Endodermal cell (in vitro differentiated cells): Measurements from ENCODE around the gene KAZN. TPM values are rescaled to one million over a fixed set of nuclear protein-coding genes. Genes with fewer than 3 reads are reported as not detected.

Source experiments
- DNase-seq: peaks from one replicate; pipeline ENCODE4 v3.0.0-alpha.2; 2017
- H3K27ac ChIP-seq: 2 replicates; pipeline ENCODE4 v1.5.1; 2013; ENCODE audit warnings: mild to moderate bottlenecking, low read depth, low read length, moderate library complexity
- H3K27me3 ChIP-seq: 2 replicates; pipeline ENCODE4 v1.6.1; 2013; ENCODE audit warnings: mild to moderate bottlenecking, low read length, moderate library complexity; ENCODE audit not compliant: insufficient read depth, control insufficient read depth, poor library complexity, severe bottlenecking
- H3K36me3 ChIP-seq: 2 replicates; pipeline ENCODE4 v1.7.0; 2013; ENCODE audit warnings: mild to moderate bottlenecking, low read length, moderate library complexity; ENCODE audit not compliant: control insufficient read depth, insufficient read depth
- H3K4me1 ChIP-seq: one replicate; pipeline ENCODE4 v1.7.0; 2013; ENCODE audit warnings: low read length; ENCODE audit not compliant: control insufficient read depth, insufficient read depth
- H3K4me3 ChIP-seq: 2 replicates; pipeline ENCODE4 v1.5.1; 2013; ENCODE audit warnings: mild to moderate bottlenecking, low read length, moderate library complexity
- H3K9ac ChIP-seq: 2 replicates; pipeline ENCODE4 v1.6.1; 2013; ENCODE audit warnings: mild to moderate bottlenecking, low read length, moderate library complexity; ENCODE audit not compliant: poor library complexity, severe bottlenecking; ENCODE audit errors: extremely low read depth
- H3K9me3 ChIP-seq: 2 replicates; pipeline ENCODE4 v1.6.1; 2013; ENCODE audit warnings: mild to moderate bottlenecking, low read length, moderate library complexity; ENCODE audit not compliant: control insufficient read depth
- H3K27ac Mint-ChIP-seq: 2 replicates; pipeline ENCODE4 v1.8.0; 2020; ENCODE audit warnings: mixed read lengths
- H3K27me3 Mint-ChIP-seq: 2 replicates; pipeline ENCODE4 v1.8.0; 2021; ENCODE audit warnings: mild to moderate bottlenecking, mixed read lengths; ENCODE audit not compliant: insufficient read depth
- H3K36me3 Mint-ChIP-seq: 2 replicates; pipeline ENCODE4 v1.8.0; 2020; ENCODE audit warnings: low read depth, mixed read lengths
- H3K4me1 Mint-ChIP-seq: 2 replicates; pipeline ENCODE4 v1.8.0; 2020; ENCODE audit warnings: mixed read lengths
- H3K4me3 Mint-ChIP-seq: 2 replicates; pipeline ENCODE4 v1.8.0; 2020; ENCODE audit warnings: mild to moderate bottlenecking, moderate library complexity, mixed read lengths
- H3K9me3 Mint-ChIP-seq: 2 replicates; pipeline ENCODE4 v1.8.0; 2020; ENCODE audit warnings: mild to moderate bottlenecking, mixed read lengths
- WGBS, 2 experiments: methylation state at CpG; one replicate each; pipeline versions ENCODE4 v1.1.5 to v1.1.7; 2013; ENCODE audit warnings: missing lambda C conversion rate in 2 of 2, mixed read lengths in 1 of 2; ENCODE audit not compliant: insufficient coverage in 1 of 2, insufficient read length in 1 of 2; 5-methylcytosine and 5-hydroxymethylcytosine counted together
- total RNA-seq, 2 donors: library from RNA; stranded (reverse); fragmentation: NEBNext Ultra II Directional in 1 of 2; extraction: Animal tissue kit (Norgen Biotek cat#: 25700) in 1 of 2; gene quantifications; 2 replicates in 1 of 2; 3 replicates in 1 of 2; pipeline ENCODE4 v1.2.1, GENCODE V29; 2021
- TF ChIP-seq, protein P1 (sequence below): fragments of 200-600 bp; sonication (generic); conservative IDR thresholded peaks from 2 replicates; pipeline ENCODE4 v1.5.0; 2021; ENCODE audit warnings: antibody characterized with exemption, mild to moderate bottlenecking

KAZN gene
- total RNA-seq, 2 donors from 2014 or later, result 12.4 to 13.9 TPM

DNA sequence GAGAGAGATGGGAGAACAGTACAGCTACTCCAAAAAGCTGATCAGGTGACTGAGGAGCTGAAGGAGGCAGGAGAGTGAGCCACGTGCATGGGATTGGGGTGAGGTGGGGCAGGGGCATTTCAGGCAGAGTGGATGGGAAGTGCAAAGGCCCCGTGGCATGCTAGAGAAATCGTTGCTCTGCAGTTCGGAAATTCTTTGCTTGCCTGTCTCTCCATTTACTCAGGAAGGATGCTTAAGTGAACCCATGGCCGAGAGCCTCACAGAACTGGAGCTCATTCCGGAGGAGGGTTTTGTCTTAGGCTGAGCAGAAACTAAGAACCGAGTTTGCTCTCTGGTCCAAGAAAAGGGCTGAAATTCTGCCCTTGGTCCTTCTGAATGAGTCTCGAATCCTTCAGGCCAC is 415.3 kb downstream of the KAZN start:
- Histone ChIP-seq H3K27me3 (no peaks in the 10 kb centered on the region), H3K36me3 (no peaks in the 10 kb centered on the region), H3K4me3 (no peak overlapping the region), H3K4me1 (no peaks in the 10 kb centered on the region), H3K9me3 (no peaks in the 10 kb centered on the region), H3K9ac (no peak overlapping the region), H3K27ac (no peak overlapping the region)
- Mint-ChIP-seq H3K36me3 (peaks cover 12% of the 10 kb centered on the region), H3K4me3 (no peak overlapping the region), H3K4me1 (peaks cover 7% of the 10 kb centered on the region), H3K27ac (no peak overlapping the region), H3K27me3 (no peaks in the 10 kb centered on the region), H3K9me3 (peaks cover 10% of the 10 kb centered on the region)
- TF ChIP-seq, protein P1, sequence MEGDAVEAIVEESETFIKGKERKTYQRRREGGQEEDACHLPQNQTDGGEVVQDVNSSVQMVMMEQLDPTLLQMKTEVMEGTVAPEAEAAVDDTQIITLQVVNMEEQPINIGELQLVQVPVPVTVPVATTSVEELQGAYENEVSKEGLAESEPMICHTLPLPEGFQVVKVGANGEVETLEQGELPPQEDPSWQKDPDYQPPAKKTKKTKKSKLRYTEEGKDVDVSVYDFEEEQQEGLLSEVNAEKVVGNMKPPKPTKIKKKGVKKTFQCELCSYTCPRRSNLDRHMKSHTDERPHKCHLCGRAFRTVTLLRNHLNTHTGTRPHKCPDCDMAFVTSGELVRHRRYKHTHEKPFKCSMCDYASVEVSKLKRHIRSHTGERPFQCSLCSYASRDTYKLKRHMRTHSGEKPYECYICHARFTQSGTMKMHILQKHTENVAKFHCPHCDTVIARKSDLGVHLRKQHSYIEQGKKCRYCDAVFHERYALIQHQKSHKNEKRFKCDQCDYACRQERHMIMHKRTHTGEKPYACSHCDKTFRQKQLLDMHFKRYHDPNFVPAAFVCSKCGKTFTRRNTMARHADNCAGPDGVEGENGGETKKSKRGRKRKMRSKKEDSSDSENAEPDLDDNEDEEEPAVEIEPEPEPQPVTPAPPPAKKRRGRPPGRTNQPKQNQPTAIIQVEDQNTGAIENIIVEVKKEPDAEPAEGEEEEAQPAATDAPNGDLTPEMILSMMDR, result no peak
- no peak for DNase-seq
- WGBS, 2 experiments, result 85 to 91% methylated on average over 7 to 8 of the region's 8 CpGs

DNA sequence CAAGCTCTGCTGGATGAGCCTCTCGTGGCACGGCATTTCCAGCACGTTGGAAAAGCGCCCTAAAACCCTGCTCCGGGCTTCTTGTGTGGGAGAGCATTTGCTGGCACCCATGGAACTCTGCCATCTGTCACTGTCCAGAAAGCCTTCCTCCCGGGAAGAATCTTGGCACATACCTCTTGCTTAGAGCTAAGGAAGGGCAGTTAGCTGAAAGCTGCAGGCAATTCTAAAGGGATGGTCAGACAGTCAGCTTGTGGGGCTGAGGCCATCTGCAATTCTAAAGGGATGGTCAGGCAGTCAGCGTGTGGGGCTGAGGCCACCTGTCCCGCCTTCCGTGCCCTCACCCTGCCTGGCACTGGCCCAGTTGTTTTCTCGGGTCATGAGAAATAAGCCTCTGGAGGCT is 416.0 kb downstream of the KAZN start:
- TF ChIP-seq, protein P1, result no peak
- no peak overlapping the region for H3K27ac ChIP-seq
- 92 to 95% methylated on average over 10 of the region's 10 CpGs for WGBS, 2 experiments
- H3K27me3 ChIP-seq, result no peaks in the 10 kb centered on the region
- H3K4me1 ChIP-seq, result no peaks in the 10 kb centered on the region
- no peak overlapping the region for H3K9ac ChIP-seq
- no peak for DNase-seq
- no peak overlapping the region for H3K4me3 ChIP-seq
- peaks cover 7% of the 10 kb centered on the region for H3K4me1 Mint-ChIP-seq
- no peaks in the 10 kb centered on the region for H3K9me3 ChIP-seq
- peaks cover 9% of the 10 kb centered on the region for H3K9me3 Mint-ChIP-seq
- H3K36me3 ChIP-seq, result no peaks in the 10 kb centered on the region
- H3K27ac Mint-ChIP-seq, result no peak overlapping the region
- peaks cover 8% of the 10 kb centered on the region for H3K36me3 Mint-ChIP-seq
- no peaks in the 10 kb centered on the region for H3K27me3 Mint-ChIP-seq
- H3K4me3 Mint-ChIP-seq, result no peak overlapping the region

DNA sequence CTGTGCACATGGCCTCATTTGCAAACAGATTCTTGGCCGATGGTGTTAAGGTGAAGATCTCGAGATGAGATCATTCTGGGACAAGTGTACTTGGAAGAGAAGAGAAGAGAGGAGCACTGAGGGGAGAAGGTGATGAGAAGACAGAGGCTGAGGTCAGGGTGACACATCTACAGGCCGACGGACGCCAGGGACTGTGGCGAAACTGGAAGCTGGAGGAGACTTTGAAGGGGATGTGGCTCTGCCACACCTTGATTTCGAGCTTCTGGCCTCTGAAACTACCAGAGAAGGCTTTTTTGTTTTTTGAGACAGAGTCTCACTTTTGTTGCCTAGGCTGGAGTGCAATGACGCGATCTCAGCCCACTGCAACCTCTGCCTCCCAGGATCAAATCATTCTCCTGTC is 417.5 kb downstream of the KAZN start:
- no peak overlapping the region for H3K4me3 Mint-ChIP-seq
- H3K27ac Mint-ChIP-seq, result no peak overlapping the region

More for the DNA sequence above, 417.5 kb downstream of the KAZN start:
- Histone ChIP-seq H3K36me3 (no peaks in the 10 kb centered on the region), H3K9ac (no peak overlapping the region), H3K27ac (no peak overlapping the region), H3K4me1 (peaks cover under 1% of the 10 kb centered on the region), H3K9me3 (no peaks in the 10 kb centered on the region), H3K4me3 (no peak overlapping the region), H3K27me3 (no peaks in the 10 kb centered on the region)
- Mint-ChIP-seq H3K36me3 (no peaks in the 10 kb centered on the region), H3K9me3 (no peaks in the 10 kb centered on the region), H3K27me3 (no peaks in the 10 kb centered on the region), H3K4me1 (peaks cover 10% of the 10 kb centered on the region)
- WGBS, 2 experiments, result 93 to 94% methylated on average over 9 of the region's 9 CpGs
- DNase-seq, result no peak
- TF ChIP-seq, protein P1, result no peak
